HCT116 (cell line): ENCODE results near the gene SPSB1.

Experiments used
- ATF3 ChIP-seq: IDR thresholded peaks from 2 replicates; pipeline ENCODE4 v1.6.1; 2012
- CTCF ChIP-seq, 3 experiments: fragments of 200-600 bp in 1 of 3; sonication (generic) in 1 of 3; IDR thresholded peaks in 2 of 3; conservative IDR thresholded peaks in 1 of 3; 2 replicates each; pipeline ENCODE4 v1.5.1; 2012 to 2017; ENCODE audit warnings: low read depth in 2 of 3, low read length in 2 of 3, antibody characterized with exemption in 1 of 3, borderline replicate concordance in 1 of 3, control low read depth in 1 of 3, mild to moderate bottlenecking in 1 of 3, mixed read lengths in 1 of 3, mixed run types in 1 of 3, moderate library complexity in 1 of 3; ENCODE audit not compliant: insufficient read depth in 1 of 3
- EGR1 ChIP-seq: IDR thresholded peaks from 2 replicates; pipeline ENCODE4 v1.6.1; 2012; ENCODE audit warnings: low read depth
- EZH2phosphoT487 ChIP-seq: fragments of 200-600 bp; IDR thresholded peaks from 2 replicates; pipeline ENCODE4 v1.6.1; 2018; ENCODE audit warnings: antibody characterized with exemption, borderline replicate concordance
- FOSL1 ChIP-seq: IDR thresholded peaks from 2 replicates; pipeline ENCODE4 v1.6.1; 2012; ENCODE audit warnings: low read depth
- JUND ChIP-seq: IDR thresholded peaks from 2 replicates; pipeline ENCODE4 v1.6.1; 2012
- MAX ChIP-seq: IDR thresholded peaks from 2 replicates; pipeline ENCODE4 v1.6.1; 2012
- POLR2A ChIP-seq: IDR thresholded peaks from 2 replicates; pipeline ENCODE4 v1.7.0; 2011; ENCODE audit warnings: borderline replicate concordance; ENCODE audit not compliant: insufficient read depth, insufficient read length; ENCODE audit errors: extremely low read depth
- POLR2AphosphoS5 ChIP-seq: IDR thresholded peaks from 2 replicates; pipeline ENCODE4 v1.6.1; 2011; ENCODE audit warnings: mild to moderate bottlenecking, low read depth, low read length, moderate library complexity
- SIN3A ChIP-seq: IDR thresholded peaks from 2 replicates; pipeline ENCODE4 v1.6.1; 2012; ENCODE audit warnings: low read depth
- YY1 ChIP-seq: IDR thresholded peaks from 2 replicates; pipeline ENCODE4 v1.6.1; 2011; ENCODE audit warnings: low read length, low read depth, moderate library complexity, mild to moderate bottlenecking; ENCODE audit not compliant: insufficient replicate concordance; ENCODE audit errors: extremely low read depth
- ZFX ChIP-seq: fragments of 450-650 bp; IDR thresholded peaks from 2 replicates; pipeline ENCODE4 v1.6.1; 2017
- ZNF274 ChIP-seq: fragments of 200-500 bp; sonication (Bioruptor generic); IDR thresholded peaks from 2 replicates; pipeline ENCODE4 v1.6.1; 2014; ENCODE audit warnings: mild to moderate bottlenecking, low read depth, low read length, inconsistent platforms

- no peak for TF ChIP-seq POLR2A
- TF ChIP-seq MAX: no peak
- no peak for TF ChIP-seq FOSL1
- TF ChIP-seq CTCF (IDR thresholded peaks at IDR 0.05 in 2 of 3, conservative IDR thresholded peaks at IDR 0.05 in 1 of 3; ENCODE audit: borderline replicate concordance in 1 of 3, insufficient read depth in 1 of 3, low read depth in 2 of 3, low read length in 2 of 3): no peak
- TF ChIP-seq POLR2AphosphoS5: no peak
- no peak for TF ChIP-seq EZH2phosphoT487
- no peak for TF ChIP-seq ATF3
- no peak for TF ChIP-seq ZFX
- TF ChIP-seq JUND: no peak
- TF ChIP-seq SIN3A: no peak
- TF ChIP-seq ZNF274: no peak
- TF ChIP-seq YY1: no peak
- TF ChIP-seq EGR1: no peak
Observed at GRCh38 chr1:9397997-9398526, 105.4 kb downstream of the SPSB1 start.
